Fibroblast of lung (primary cell): ENCODE measurements around the gene IKBKE. TPM values are rescaled to one million over a fixed set of nuclear protein-coding genes. Genes with fewer than 3 reads are reported as not detected.

ENCODE experiments used
- DNase-seq, 2 donors: peaks; one replicate each; pipeline versions ENCODE4 v3.0.0 to v3.0.0-alpha.2; 2010; ENCODE audit warnings: low read depth in 2 of 2
- H2AFZ ChIP-seq: 2 replicates; pipeline ENCODE4 v1.5.1; 2012; ENCODE audit warnings: low read length, control low read depth, inconsistent platforms
- H3K27ac ChIP-seq: 2 replicates; pipeline ENCODE4 v1.5.1; 2011; ENCODE audit warnings: low read length, control low read depth; ENCODE audit not compliant: insufficient read depth
- H3K27me3 ChIP-seq: 2 replicates; pipeline ENCODE4 v1.5.1; 2011; ENCODE audit warnings: mild to moderate bottlenecking, low read length; ENCODE audit not compliant: control insufficient read depth, insufficient read depth
- H3K36me3 ChIP-seq: 2 replicates; pipeline ENCODE4 v1.5.1; 2011; ENCODE audit warnings: low read length; ENCODE audit not compliant: control insufficient read depth, insufficient read depth
- H3K4me1 ChIP-seq: 2 replicates; pipeline ENCODE4 v1.5.1; 2011; ENCODE audit warnings: low read length; ENCODE audit not compliant: control insufficient read depth, insufficient read depth; ENCODE audit errors: extremely low read depth
- H3K4me2 ChIP-seq: 2 replicates; pipeline ENCODE4 v1.5.1; 2011; ENCODE audit warnings: low read length, control low read depth; ENCODE audit not compliant: insufficient read depth; ENCODE audit errors: extremely low read depth
- H3K4me3 ChIP-seq, 4 experiments: fragments of 200-600 bp in 1 of 4; sonication (generic) in 1 of 4; replicated peaks in 1 of 4; 2 replicates each; pipeline ENCODE4 v1.5.1; 2011 to 2016; ENCODE audit warnings: low read length in 4 of 4, low read depth in 3 of 4, mild to moderate bottlenecking in 3 of 4, control low read depth in 2 of 4, inconsistent platforms in 1 of 4, mixed read lengths in 1 of 4; ENCODE audit not compliant: insufficient read depth in 1 of 4; ENCODE audit errors: control extremely low read depth in 1 of 4
- H3K79me2 ChIP-seq: 2 replicates; pipeline ENCODE4 v1.5.1; 2012; ENCODE audit warnings: mild to moderate bottlenecking, low read length, inconsistent platforms; ENCODE audit not compliant: control insufficient read depth, insufficient read depth
- H3K9ac ChIP-seq: 2 replicates; pipeline ENCODE4 v1.5.1; 2011; ENCODE audit warnings: mild to moderate bottlenecking, low read length, control low read depth; ENCODE audit not compliant: insufficient read depth
- H3K9me3 ChIP-seq: 2 replicates; pipeline ENCODE4 v1.5.1; 2012; ENCODE audit warnings: low read depth, low read length; ENCODE audit not compliant: control insufficient read depth, insufficient read depth
- H4K20me1 ChIP-seq: 2 replicates; pipeline ENCODE4 v1.5.1; 2011; ENCODE audit warnings: low read length; ENCODE audit not compliant: control insufficient read depth, insufficient read depth; ENCODE audit errors: extremely low read depth
- EZH2 ChIP-seq: IDR thresholded peaks from 2 replicates; pipeline ENCODE4 v1.5.1; 2012; ENCODE audit warnings: low read length, control low read depth, mild to moderate bottlenecking; ENCODE audit errors: missing control alignments
- polyA plus RNA-seq, 2 donors: library from polyadenylated mRNA; depleted of rRNA in 1 of 2; stranded (reverse) in 1 of 2; unstranded in 1 of 2; fragments of >200 nt; gene quantifications; 2 replicates each; pipeline ENCODE4 v1.2.1, GENCODE V29; 2011 to 2012; ENCODE audit warnings: missing spikeins in 1 of 2
- total RNA-seq: library from RNA; depleted of rRNA; stranded (reverse); fragments of >200 nt; gene quantifications from 2 replicates; pipeline ENCODE4 v1.2.1, GENCODE V29; 2014
- TF ChIP-seq, protein P1 (sequence below), 2 donors: IDR thresholded peaks in 1 of 2; conservative IDR thresholded peaks in 1 of 2; 1 replicate in 1 of 2; 2 replicates in 1 of 2; pipeline ENCODE4 v1.5.1; 2011 to 2012; ENCODE audit warnings: low read length in 2 of 2, control low read depth in 1 of 2, inconsistent platforms in 1 of 2, low read depth in 1 of 2, mild to moderate bottlenecking in 1 of 2

IKBKE gene
- total and polyA plus RNA-seq, 2 donors (not counting 1 experiment from before 2014, with no cell fraction given) = 9.6 to 12.4 TPM

DNA sequence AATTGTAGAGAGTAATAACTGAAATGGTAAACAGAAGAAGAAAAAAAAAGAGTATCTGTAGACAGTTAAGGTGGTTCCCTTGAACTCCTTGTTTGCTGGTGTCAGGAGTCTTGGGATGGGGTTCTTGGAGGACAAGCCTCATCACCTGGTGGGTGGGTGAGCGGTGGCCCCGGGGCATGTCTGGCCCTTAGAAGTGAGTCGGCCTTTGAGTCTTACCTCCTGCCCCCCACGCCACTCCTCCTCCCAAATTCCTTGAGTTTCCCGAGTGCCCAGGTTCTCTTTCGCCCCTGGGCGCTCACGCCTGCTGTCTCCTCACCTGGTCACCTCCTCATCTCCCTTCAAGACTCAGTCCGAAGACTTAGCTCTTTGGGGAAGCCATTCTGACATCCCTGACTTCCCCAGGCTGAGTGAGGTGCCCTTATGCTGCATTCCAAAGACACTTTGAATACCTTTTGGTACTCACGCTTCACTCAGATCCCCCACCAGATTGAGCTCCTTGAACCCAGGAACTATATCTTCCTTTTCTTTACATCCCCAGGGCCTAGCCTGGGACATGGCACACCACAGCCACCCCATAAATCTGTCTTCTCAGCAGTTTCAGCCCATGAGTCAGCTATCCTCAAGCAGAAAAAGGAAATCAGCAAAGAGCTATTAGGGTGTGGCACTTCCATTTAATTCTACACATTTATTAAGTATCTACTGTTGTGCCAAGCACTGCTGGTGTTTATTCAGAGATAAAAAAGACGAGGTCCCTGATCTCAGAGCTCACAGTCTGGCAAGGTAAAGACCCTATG, 13.5 kb upstream of the IKBKE start:
- Histone ChIP-seq H3K4me3 (no peak overlapping the region), H3K4me2 (peak overlapping the region; percentile 63), H3K27me3 (no peaks in the 10 kb centered on the region), H4K20me1 (no peaks in the 10 kb centered on the region), H2AFZ (no peak overlapping the region), H3K79me2 (no peaks in the 10 kb centered on the region), H3K4me1 (peaks cover 12% of the 10 kb centered on the region), H3K9me3 (no peaks in the 10 kb centered on the region), H3K27ac (no peak overlapping the region), H3K9ac (no peak overlapping the region), H3K36me3 (peaks cover 14% of the 10 kb centered on the region)
- DNase-seq = peak; percentile 14 to 64
- no peak for TF ChIP-seq EZH2
- TF ChIP-seq, protein P1, sequence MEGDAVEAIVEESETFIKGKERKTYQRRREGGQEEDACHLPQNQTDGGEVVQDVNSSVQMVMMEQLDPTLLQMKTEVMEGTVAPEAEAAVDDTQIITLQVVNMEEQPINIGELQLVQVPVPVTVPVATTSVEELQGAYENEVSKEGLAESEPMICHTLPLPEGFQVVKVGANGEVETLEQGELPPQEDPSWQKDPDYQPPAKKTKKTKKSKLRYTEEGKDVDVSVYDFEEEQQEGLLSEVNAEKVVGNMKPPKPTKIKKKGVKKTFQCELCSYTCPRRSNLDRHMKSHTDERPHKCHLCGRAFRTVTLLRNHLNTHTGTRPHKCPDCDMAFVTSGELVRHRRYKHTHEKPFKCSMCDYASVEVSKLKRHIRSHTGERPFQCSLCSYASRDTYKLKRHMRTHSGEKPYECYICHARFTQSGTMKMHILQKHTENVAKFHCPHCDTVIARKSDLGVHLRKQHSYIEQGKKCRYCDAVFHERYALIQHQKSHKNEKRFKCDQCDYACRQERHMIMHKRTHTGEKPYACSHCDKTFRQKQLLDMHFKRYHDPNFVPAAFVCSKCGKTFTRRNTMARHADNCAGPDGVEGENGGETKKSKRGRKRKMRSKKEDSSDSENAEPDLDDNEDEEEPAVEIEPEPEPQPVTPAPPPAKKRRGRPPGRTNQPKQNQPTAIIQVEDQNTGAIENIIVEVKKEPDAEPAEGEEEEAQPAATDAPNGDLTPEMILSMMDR (conservative IDR thresholded peaks at IDR 0.05 in 1 of 2, IDR thresholded peaks at IDR 0.05 in 1 of 2; ENCODE audit: low read depth in 1 of 2, low read length in 2 of 2) = no peak

DNA sequence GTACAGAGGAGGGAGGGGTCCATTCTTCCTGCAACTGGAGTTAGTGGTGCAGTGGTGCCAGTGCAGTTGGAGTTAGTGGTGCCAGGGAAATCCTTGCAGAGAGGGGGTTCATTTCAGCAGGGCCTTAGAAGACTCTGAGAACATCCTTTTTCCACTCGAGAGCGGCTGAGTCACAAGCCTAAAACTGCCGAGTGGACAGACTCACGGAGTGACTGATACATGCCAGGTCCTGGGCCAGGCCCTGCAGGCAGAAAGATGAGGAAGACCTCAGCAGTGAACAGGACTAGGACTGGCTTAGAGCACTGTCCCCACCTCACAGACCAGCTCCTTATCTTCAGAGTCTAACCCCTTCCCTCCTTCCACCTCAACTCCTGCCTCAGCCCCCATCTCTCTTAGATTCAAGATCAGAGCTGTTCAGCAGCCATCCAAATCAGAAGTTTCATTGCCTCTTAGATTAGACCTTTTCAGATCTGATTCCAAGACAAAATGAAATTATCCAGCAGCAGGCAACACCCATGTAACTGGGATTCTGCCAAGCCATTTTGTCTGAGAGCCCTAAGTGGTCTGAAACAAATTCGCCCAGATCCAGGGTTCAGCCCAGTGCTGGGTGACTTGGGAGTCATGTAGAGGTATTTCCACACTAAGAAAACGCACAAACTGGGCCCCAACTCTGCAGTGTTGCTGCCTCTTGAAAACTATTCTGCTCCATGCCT, 12.7 kb upstream of the IKBKE start:
- H2AFZ ChIP-seq = no peak overlapping the region
- H3K27me3 ChIP-seq = no peaks in the 10 kb centered on the region
- no peaks in the 10 kb centered on the region for H3K79me2 ChIP-seq
- H4K20me1 ChIP-seq = no peaks in the 10 kb centered on the region
- H3K36me3 ChIP-seq = peaks cover 14% of the 10 kb centered on the region
- no peak overlapping the region for H3K27ac ChIP-seq
- no peak for DNase-seq
- H3K4me1 ChIP-seq = peaks cover 12% of the 10 kb centered on the region
- no peaks in the 10 kb centered on the region for H3K9me3 ChIP-seq
- H3K4me3 ChIP-seq = no peak overlapping the region
- no peak for TF ChIP-seq EZH2
- TF ChIP-seq, protein P1 (conservative IDR thresholded peaks at IDR 0.05 in 1 of 2, IDR thresholded peaks at IDR 0.05 in 1 of 2; ENCODE audit: low read depth in 1 of 2, low read length in 2 of 2) = no peak
- peak overlapping the region; percentile 63 for H3K4me2 ChIP-seq
- H3K9ac ChIP-seq = no peak overlapping the region

DNA sequence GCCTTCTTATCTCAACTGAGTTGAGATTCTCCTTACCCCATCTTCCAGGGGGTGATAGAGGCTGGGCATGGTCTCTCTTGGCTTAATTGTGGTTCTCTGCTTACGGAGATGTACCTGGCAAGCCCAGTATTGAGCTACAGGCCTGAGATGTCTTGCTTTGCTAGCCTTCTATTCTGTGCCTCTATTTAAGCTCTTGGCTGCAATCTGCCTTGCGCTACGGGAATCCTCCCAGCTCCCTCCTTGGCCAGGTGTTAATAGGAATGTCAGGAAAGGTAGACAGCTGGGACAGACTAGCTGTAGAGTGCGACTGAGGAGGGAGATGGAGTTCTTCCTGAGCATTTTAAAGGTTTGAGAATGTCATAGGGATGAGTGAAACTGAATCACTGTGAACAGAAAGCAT, 10.6 kb upstream of the IKBKE start:
- Histone ChIP-seq H3K36me3 (peaks cover 7% of the 10 kb centered on the region), H3K4me1 (peaks cover 16% of the 10 kb centered on the region), H4K20me1 (no peaks in the 10 kb centered on the region), H3K9me3 (no peaks in the 10 kb centered on the region), H3K79me2 (no peaks in the 10 kb centered on the region), H3K4me3 (no peak overlapping the region), H3K27me3 (no peaks in the 10 kb centered on the region), H2AFZ (no peak overlapping the region), H3K9ac (no peak overlapping the region), H3K27ac (no peak overlapping the region), H3K4me2 (no peak overlapping the region)
- no peak for TF ChIP-seq EZH2
- TF ChIP-seq, protein P1 (conservative IDR thresholded peaks at IDR 0.05 in 1 of 2, IDR thresholded peaks at IDR 0.05 in 1 of 2; ENCODE audit: low read depth in 1 of 2, low read length in 2 of 2) = no peak
- no peak for DNase-seq
